Neutrophil (primary cell): ENCODE data around the gene ZDHHC18.
A peak's percentile ranks its signal among the peaks of the same experiment; 100 is the strongest.

Source experiments
- H3K27ac ChIP-seq: fragments of 200-600 bp; sonication (generic); 2 replicates; pipeline ENCODE4 v1.5.1; 2016; ENCODE audit warnings: mild to moderate bottlenecking, moderate library complexity
- H3K27me3 ChIP-seq: fragments of 200-600 bp; sonication (generic); 2 replicates; pipeline ENCODE4 v1.6.0; 2016; ENCODE audit warnings: mild to moderate bottlenecking
- H3K36me3 ChIP-seq: fragments of 200-600 bp; sonication (generic); 2 replicates; pipeline ENCODE4 v1.5.1; 2017
- H3K4me1 ChIP-seq, 2 experiments: fragments of 200-600 bp in 1 of 2; sonication (generic) in 1 of 2; 1 replicate in 1 of 2; 2 replicates in 1 of 2; pipeline versions ENCODE4 v1.5.1 to v1.6.1; 2013 to 2016; ENCODE audit warnings: low read depth in 1 of 2, low read length in 1 of 2, mild to moderate bottlenecking in 1 of 2, moderate library complexity in 1 of 2; ENCODE audit not compliant: control insufficient read depth in 1 of 2, insufficient read depth in 1 of 2
- H3K4me3 ChIP-seq, 2 experiments: fragments of 200-600 bp in 1 of 2; sonication (generic) in 1 of 2; 1 replicate in 1 of 2; 2 replicates in 1 of 2; pipeline ENCODE4 v1.5.1; 2013 to 2016; ENCODE audit warnings: low read depth in 1 of 2, low read length in 1 of 2, mild to moderate bottlenecking in 1 of 2, moderate library complexity in 1 of 2
- H3K9me3 ChIP-seq: fragments of 200-600 bp; sonication (generic); 2 replicates; pipeline ENCODE4 v1.5.1; 2016
- CTCF ChIP-seq: fragments of 200-600 bp; sonication (generic); IDR thresholded peaks from 2 replicates; pipeline ENCODE4 v1.5.1; 2016; ENCODE audit warnings: antibody characterized with exemption

Gene ZDHHC18

GRCh38 chr1:26827106-26827604 lies 667 bp downstream of the ZDHHC18 start:
- H3K4me1 ChIP-seq = peaks cover 51 to 62% of the 10 kb centered on the region in 2 experiments
- peak overlapping the region; percentile 76 to 100 for H3K4me3 ChIP-seq
- no peaks in the 10 kb centered on the region for H3K9me3 ChIP-seq
- peaks cover 18% of the 10 kb centered on the region for H3K36me3 ChIP-seq
- TF ChIP-seq CTCF = no peak
- H3K27me3 ChIP-seq = no peaks in the 10 kb centered on the region
- H3K27ac ChIP-seq = peak overlapping the region; percentile 93

DNA sequence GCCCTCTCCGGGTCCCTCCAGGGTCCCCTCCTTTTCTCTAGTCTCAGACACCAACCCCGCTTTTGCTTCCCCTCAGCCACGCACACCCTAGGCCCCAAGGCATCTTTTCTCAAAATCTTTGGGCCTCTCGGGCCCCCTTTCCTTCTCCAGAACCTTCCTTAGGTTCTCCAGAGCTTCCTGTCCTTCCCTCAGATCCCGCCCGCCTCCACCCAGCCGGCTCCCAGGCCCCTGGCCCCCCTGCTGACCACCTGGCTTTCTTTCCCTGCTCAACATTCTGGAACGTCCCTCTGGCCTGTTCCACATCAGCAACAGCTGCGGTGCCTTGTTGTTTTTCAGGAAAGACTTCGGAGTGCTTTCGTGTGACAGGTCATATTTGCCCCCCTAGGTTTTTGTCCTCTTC lies 1.2 kb downstream of the ZDHHC18 start:
- Histone ChIP-seq H3K4me3 (peak overlapping the region; percentile 76 to 100), H3K9me3 (no peaks in the 10 kb centered on the region), H3K36me3 (peaks cover 23% of the 10 kb centered on the region), H3K27me3 (no peaks in the 10 kb centered on the region), H3K4me1 (peaks cover 56 to 67% of the 10 kb centered on the region in 2 experiments), H3K27ac (peak overlapping the region; percentile 93)
- no peak for TF ChIP-seq CTCF

- Histone ChIP-seq H3K9me3 (no peaks in the 10 kb centered on the region), H3K4me3 (peak overlapping the region; percentile 76 to 100), H3K4me1 (peaks cover 63 to 75% of the 10 kb centered on the region in 2 experiments), H3K36me3 (peaks cover 31% of the 10 kb centered on the region), H3K27me3 (no peaks in the 10 kb centered on the region), H3K27ac (peak overlapping the region; percentile 93)
- no peak for TF ChIP-seq CTCF
Observed at GRCh38 chr1:26828411-26828991, 2.0 kb downstream of the ZDHHC18 start.

DNA sequence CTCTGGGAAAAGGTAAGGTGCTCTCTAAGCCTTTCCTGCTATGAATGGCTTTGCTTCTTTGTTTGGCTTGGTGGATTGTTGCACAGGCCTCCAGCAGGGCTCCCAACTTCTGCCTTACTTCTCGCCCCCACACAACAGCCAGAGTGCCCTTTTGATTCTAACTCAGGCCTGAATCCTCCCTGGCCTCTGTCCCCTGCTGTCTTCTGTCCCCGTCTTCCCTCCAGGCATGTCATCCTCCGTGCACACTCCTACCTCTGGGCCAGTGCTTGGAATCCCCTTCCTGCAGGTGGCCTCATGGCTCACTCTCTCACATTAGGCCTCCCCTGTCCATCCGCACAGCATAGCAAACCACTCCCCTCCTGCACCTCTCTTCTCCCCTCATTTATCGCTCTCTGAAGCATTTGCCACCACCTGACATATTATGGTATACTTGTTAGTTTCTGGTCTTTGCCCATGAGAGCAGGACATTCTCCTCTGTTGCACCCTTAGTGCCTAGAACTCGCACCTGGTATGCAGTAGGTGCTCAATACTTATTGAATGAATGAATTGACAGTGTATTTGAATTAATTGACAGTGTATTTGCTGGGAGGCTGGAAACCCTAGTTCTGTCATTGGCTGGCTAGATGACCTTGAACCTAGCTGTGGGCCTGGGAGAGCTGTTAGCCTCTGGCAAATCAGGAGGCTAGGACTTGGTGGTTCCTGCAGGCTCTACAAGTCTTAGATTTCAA lies 2.9 kb downstream of the ZDHHC18 start:
- H3K9me3 ChIP-seq = no peaks in the 10 kb centered on the region
- no peaks in the 10 kb centered on the region for H3K27me3 ChIP-seq
- H3K36me3 ChIP-seq = peaks cover 38% of the 10 kb centered on the region
- peak overlapping the region; percentile 93 for H3K27ac ChIP-seq
- no peak for TF ChIP-seq CTCF
- H3K4me3 ChIP-seq = peak overlapping the region; percentile 76 to 100
- H3K4me1 ChIP-seq = peaks cover 71 to 80% of the 10 kb centered on the region in 2 experiments

- H3K27me3 ChIP-seq = no peaks in the 10 kb centered on the region
- peaks cover 55% of the 10 kb centered on the region for H3K36me3 ChIP-seq
- peaks cover 81 to 88% of the 10 kb centered on the region in 2 experiments for H3K4me1 ChIP-seq
- TF ChIP-seq CTCF = no peak
- H3K4me3 ChIP-seq = peak overlapping the region; percentile 76 to 100
- H3K27ac ChIP-seq = peak overlapping the region; percentile 93
- no peaks in the 10 kb centered on the region for H3K9me3 ChIP-seq
Observed at GRCh38 chr1:26831059-26831458, 4.6 kb downstream of the ZDHHC18 start.
